NCI-H2029 treated with DMSO at 0.1 percent for 48 hours (cell line): Measurements from ENCODE around the gene MTA3.
"Not testable (repeated sequence)": the region's sequence is repeated elsewhere in the genome, so short reads cannot be mapped to it uniquely, and the experiment has no call there.

Source experiments
- DNase-seq: peaks from one replicate; lab custom pipeline; 2025; lab: John Stamatoyannopoulos, UW

MTA3 gene

GRCh38 chr2:42663828-42664227 is 95.4 kb downstream of the MTA3 start:
- no peak for DNase-seq

GRCh38 chr2:42673989-42674579 is 105.7 kb downstream of the MTA3 start:
- DNase-seq: no peak

- no peak for DNase-seq
These were observed 107.4 kb downstream of the MTA3 start for GRCh38 chr2:42675815-42676214.

- DNase-seq: no peak
These were observed 116.9 kb downstream of the MTA3 start for GRCh38 chr2:42685303-42685702.

GRCh38 chr2:42693013-42693615 is 124.7 kb downstream of the MTA3 start:
- no peak for DNase-seq

- no peak for DNase-seq
These were observed 125.5 kb downstream of the MTA3 start for GRCh38 chr2:42693688-42694479.

- DNase-seq: no peak
These were observed 128.6 kb downstream of the MTA3 start for GRCh38 chr2:42696987-42697386.

- DNase-seq: no peak
These were observed 130.5 kb downstream of the MTA3 start for GRCh38 chr2:42698940-42699339.

GRCh38 chr2:42706836-42707235 is 138.4 kb downstream of the MTA3 start:
- DNase-seq: no peak

- DNase-seq: no peak
These were observed 139.7 kb downstream of the MTA3 start for GRCh38 chr2:42708179-42708578.

GRCh38 chr2:42711896-42712295 is 143.5 kb downstream of the MTA3 start:
- no peak for DNase-seq

GRCh38 chr2:42712934-42713333 is 144.5 kb downstream of the MTA3 start:
- no peak for DNase-seq

GRCh38 chr2:42713920-42714319 is 145.5 kb downstream of the MTA3 start:
- DNase-seq: no peak

- DNase-seq: no peak
These were observed 146.3 kb downstream of the MTA3 start for GRCh38 chr2:42714686-42715085.

GRCh38 chr2:42721898-42722297 is 153.5 kb downstream of the MTA3 start:
- DNase-seq: no peak

- peak; percentile 21 for DNase-seq
These were observed 154.1 kb downstream of the MTA3 start for GRCh38 chr2:42722320-42723190.

GRCh38 chr2:42723465-42723864 is 155.0 kb downstream of the MTA3 start:
- no peak for DNase-seq

- DNase-seq: no peak
These were observed 156.5 kb downstream of the MTA3 start for GRCh38 chr2:42724886-42725285.

GRCh38 chr2:42725657-42726056 is 157.2 kb downstream of the MTA3 start:
- DNase-seq: no peak

- no peak for DNase-seq
These were observed 158.2 kb downstream of the MTA3 start for GRCh38 chr2:42726680-42727079.

GRCh38 chr2:42731316-42731715 is 162.9 kb downstream of the MTA3 start:
- not testable (repeated sequence) for DNase-seq

- no peak for DNase-seq
These were observed 165.4 kb downstream of the MTA3 start for GRCh38 chr2:42733852-42734251.
